ENCODE measurements around the gene SIRT7.
"Not testable (repeated sequence)": the region's sequence is repeated elsewhere in the genome, so short reads cannot be mapped to it uniquely, and the experiment has no call there.

Gene SIRT7

GRCh38 chr17:81954131-81955057 is 36.4 kb upstream of the SIRT7 start:
- no peak for DNase-seq (ENCODE audit: low read depth)

DNA sequence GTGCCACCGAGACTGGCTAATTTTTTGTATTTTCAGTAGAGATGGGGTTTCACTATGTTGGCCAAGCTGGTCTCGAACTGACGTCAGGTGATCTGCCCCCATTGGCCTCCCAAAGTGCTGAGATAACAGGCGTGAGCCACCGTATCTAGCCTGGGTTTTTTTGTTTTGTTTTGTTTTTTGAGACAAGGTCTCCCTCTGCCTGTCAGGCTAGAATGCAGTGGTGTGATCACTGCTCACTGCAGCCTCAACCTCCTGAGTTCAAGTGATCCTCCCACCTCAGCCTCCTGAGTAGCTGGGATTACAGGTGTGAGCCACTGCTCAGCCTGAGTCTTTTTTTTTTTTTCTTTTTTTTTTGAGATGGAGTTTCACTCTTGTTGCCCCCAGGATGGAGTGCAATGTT is 35.5 kb upstream of the SIRT7 start:
- not testable (repeated sequence) for DNase-seq (ENCODE audit: low read depth)

- no peak for DNase-seq (ENCODE audit: low read depth)
These were observed 34.8 kb upstream of the SIRT7 start for GRCh38 chr17:81952792-81953228.

GRCh38 chr17:81951785-81952684 is 34.1 kb upstream of the SIRT7 start:
- no peak for DNase-seq (ENCODE audit: low read depth)

- DNase-seq (ENCODE audit: low read depth) = no peak
These were observed 32.5 kb upstream of the SIRT7 start for GRCh38 chr17:81950501-81950900.

DNA sequence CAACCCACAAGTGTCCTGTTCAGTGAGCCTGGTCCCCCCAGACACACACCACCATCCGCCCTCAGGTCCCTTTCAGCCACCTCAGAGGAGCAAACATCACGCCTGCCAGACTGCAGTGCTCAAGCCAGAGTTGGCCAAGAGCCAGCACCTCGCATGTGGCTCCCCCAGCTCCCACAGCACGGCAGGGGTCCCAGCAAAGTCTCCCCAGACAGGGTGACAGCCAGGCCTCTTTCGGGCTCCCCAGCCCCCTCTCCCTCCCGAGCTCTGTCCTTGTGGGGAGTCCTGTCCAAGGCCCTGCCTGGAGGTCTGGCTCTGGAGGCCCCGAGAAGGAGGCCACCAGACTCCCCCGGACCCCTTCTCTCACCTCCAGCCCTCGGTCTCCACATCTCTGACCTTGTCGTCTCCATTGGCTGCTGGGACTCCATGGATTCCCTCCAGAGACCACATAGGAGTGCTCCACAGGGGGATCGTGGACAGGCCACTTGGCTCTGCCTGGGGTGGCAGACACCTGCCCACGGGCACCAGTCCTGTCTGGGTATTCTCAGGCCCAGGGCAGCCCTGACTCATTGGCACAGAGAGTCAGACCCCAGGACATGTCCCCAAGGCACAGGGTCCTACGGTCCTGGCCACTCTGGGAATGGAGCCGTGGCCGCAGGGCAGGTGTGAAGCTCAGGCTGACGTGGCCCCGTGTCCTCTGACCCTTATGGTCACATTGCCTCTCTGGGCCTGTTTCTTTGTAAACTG is 30.8 kb upstream of the SIRT7 start:
- DNase-seq (ENCODE audit: low read depth) = no peak

DNA sequence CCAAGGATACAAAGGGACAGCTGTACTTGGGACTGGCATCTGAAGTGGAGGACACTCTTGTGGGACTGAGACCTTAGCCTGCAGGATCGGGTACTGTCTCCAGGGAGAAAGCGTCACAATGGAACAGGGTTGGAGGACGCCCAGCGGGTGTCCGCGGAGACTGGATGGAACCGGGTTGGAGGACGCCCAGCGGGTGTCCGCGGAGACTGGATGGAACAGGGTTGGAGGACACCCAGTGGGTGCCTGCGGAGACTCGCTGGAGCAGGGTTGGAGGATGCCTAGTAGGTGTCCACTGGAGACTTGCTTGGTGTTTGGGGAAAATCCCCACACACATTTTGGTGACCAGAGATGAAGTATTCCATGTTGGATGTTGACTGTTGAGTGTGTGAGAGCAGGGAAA is 29.2 kb upstream of the SIRT7 start, which contains the start of gene MYADML2:
MYADML2 (minus strand) TSS at position 45 of the 400 bp plus-strand sequence. CDS start 5,492 bp downstream, outside the sequence.
- DNase-seq (ENCODE audit: low read depth) = no peak

- no peak for DNase-seq (ENCODE audit: low read depth)
These were observed 26.9 kb upstream of the SIRT7 start for GRCh38 chr17:81944858-81945257.

GRCh38 chr17:81942167-81942553 is 24.2 kb upstream of the SIRT7 start:
- no peak for DNase-seq (ENCODE audit: low read depth)

DNA sequence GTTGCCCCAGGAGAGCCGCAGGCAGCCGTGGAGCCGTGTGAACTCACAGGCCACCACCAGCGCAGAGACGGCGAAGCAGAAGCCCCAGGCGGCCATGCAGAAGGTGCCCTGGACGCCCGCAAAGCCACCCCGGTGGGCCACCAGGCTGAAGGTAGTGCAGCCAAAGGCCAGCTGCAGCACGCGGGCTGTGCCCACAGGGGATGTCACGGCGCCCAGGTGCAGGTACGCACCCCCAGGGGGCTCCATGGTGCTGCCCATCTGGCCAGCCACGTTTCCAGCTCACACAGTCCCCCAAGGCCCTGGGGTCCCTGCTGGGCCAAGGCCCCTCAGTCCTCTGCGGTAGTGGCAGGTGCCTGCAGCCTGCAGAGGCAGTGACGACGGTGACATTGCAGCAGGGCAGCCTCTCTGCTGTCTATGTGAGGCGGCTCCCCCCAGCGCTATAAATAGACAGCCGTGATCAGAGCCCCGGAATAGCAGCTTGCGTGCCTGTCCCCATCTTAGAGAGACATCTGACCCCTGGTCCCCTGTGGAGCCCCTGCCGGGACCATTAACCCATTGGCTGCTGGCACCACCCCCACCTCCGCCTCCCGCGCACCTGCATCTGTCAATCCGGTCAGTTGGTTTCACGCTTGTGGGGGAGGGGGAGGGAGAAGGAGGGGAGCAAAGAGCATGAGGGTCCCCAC is 23.6 kb upstream of the SIRT7 start:
- DNase-seq (ENCODE audit: low read depth) = no peak

DNA sequence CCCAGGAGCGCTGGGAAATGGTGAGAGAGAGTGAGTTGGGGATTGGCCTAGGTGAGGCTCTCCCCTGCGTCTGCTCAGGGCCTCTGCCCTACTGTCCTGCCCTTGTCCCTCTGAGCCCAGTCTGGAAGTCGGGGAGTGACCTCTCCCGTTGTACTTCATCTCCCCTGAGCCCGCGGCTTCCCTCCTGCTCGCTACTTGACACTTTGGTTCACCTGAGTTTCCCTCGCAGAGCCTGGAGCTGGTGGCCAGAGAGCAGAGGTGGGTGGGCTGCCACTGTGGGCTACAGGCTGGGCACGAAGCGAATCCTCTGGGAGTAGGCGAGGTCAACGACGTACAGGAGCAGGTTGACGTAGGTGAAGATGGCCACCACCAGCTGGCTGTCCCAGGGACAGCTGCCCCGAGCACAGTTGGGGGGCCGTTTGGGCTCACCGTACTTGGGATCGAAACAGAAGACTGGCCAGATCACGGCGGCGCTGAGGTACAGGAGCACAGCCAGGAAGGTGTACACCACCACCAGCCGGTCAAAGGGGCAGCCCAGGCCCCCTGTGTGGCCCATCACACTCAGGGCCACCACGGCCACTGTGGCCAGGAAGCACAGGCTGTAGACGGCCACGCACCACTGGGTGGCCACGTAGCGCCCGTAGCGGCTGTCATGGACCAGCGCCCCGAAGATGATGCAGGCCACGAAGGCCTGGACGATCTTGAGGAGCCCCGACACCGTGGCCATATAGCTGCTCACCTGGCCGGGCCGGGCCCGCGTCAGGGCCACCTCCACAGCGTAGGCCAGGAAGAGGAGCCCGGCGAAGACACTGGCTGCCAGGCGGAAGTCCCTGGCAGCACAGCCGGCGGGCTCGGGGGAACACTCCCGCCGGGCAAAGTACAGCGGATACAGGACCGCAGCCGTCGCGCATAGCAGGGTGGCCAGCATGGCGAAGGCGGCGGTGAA is 22.8 kb upstream of the SIRT7 start:
- no peak for DNase-seq (ENCODE audit: low read depth)

DNA sequence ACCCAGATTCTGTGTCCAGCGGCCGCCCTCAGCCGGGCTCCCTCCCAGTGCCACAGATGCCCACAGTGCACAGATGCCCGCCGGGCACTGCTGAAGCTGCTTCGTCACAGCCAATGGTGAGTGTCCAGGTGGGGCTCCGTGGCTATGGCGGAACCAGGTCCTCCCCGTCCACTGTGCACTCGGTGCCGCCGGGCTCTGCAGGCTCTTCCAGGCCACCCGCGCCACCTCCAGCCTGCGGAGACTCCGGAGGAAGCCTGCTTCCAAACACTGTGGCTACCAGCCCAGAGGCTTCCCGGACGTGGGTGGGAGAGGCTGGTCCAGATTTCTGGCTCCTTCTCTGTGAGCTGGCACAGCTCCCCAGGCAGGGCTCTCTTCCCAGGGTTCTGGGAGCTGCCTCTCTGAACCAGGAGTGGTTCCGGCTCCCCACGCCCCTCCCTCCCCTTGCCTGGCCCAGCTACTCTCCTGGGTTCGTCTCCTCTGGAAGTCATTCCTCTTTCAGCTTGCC is 22.0 kb upstream of the SIRT7 start:
- no peak for DNase-seq (ENCODE audit: low read depth)

- no peak for DNase-seq (ENCODE audit: low read depth)
These were observed 21.2 kb upstream of the SIRT7 start for GRCh38 chr17:81939218-81939617.

DNA sequence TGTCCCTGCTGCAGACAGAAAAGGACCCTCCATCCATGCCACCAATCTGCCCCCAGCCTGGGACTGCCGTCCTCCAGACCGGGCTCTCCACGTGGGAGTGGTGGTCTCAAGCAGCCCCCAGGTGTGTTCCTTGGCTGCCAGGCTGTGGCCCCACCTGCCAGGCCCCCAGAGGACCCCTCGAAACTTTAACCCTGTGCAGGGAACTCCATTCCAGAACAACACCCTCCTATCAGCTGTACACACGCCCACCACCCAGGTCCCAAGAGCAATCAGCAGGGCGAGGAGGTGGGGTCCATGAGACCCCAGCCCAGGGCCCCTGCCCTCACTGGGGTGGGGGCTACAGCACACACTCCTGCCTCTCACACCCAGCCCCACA is 17.7 kb upstream of the SIRT7 start:
- DNase-seq (ENCODE audit: low read depth) = no peak

DNA sequence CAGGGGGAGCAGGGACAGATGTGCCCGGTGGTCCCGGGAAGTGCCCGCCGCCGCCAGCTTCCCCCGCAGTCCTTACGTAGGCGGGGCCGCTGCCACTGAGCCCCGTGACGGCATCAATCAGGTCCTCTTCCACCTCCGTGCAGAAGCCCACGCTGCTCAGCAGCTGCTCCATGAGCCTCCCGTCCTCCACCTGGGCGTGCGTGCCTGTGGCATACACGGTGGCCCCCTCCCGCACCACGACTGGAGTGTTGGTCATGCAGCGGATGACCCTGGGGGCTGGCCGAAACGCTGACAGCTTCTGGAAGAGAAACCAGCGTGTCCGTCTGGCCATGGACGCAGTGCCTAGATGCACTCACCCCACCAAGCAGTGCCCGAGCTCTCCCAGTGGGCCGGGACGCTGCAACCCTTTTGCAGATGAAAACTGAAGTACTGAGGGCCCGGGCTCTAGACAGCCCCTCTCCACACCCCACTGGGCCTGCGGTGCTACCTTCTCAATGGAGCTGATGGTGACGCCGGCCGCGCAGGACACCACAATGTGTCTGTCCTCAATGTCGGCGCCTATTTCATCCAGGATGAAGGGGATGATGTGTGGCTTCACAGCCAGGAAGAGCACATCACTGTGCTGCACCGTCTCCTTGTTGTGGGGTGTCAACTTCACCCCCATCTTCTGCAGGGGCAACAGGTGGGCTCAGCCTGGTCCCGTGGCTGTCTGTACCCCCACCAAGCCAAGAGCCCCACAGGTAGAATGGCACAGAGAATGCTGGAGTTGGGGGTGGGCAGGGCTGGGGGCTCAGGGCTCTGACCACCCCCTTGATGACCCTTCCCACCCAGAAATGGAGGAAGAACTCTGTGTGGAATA is 17.1 kb upstream of the SIRT7 start:
- DNase-seq (ENCODE audit: low read depth) = no peak

- DNase-seq (ENCODE audit: low read depth) = no peak
These were observed 16.3 kb upstream of the SIRT7 start for GRCh38 chr17:81934098-81934757.

DNA sequence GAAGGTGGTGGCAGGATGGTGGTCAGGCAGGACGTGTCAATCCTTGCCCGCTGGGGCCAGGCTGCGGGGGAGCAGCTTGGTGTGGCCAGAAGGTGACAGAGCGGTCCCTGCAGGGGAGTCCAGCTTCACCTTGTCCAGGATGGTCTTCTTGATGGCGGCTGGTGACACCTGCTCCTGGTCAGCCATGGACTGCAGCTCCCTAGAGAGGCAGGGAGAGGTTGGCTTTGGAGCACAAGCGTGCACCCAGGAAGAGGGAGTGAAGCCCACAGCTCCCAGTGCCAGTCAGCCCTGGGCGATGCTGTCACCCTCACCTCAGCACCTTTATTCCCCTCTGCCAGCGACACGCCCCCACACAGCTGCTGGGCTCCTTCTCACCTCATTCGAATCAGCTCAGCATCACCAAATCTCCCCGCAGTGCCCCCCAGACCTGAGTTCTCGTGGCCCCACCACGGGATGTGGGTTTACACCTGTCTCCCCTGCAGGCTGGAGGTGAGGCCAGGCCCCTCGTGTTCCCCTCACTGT is 15.3 kb upstream of the SIRT7 start:
- no peak for DNase-seq (ENCODE audit: low read depth)

- DNase-seq (ENCODE audit: low read depth) = no peak
These were observed 14.5 kb upstream of the SIRT7 start for GRCh38 chr17:81932333-81932983.

All from stimulated activated CD4-positive, alpha-beta T cell treated with anti-CD3 and anti-CD28 coated beads, Interleukin-2, amount 100 ng/mL, for 4 hours (primary cell).